ENCODE measurements around the gene GIT2. TPM values are rescaled to one million over a fixed set of nuclear protein-coding genes. Genes with fewer than 3 reads are reported as not detected.
"Not testable (repeated sequence)": the region's sequence is repeated elsewhere in the genome, so short reads cannot be mapped to it uniquely, and the experiment has no call there.

Gene GIT2
- total RNA-seq = 57.6 TPM

DNA sequence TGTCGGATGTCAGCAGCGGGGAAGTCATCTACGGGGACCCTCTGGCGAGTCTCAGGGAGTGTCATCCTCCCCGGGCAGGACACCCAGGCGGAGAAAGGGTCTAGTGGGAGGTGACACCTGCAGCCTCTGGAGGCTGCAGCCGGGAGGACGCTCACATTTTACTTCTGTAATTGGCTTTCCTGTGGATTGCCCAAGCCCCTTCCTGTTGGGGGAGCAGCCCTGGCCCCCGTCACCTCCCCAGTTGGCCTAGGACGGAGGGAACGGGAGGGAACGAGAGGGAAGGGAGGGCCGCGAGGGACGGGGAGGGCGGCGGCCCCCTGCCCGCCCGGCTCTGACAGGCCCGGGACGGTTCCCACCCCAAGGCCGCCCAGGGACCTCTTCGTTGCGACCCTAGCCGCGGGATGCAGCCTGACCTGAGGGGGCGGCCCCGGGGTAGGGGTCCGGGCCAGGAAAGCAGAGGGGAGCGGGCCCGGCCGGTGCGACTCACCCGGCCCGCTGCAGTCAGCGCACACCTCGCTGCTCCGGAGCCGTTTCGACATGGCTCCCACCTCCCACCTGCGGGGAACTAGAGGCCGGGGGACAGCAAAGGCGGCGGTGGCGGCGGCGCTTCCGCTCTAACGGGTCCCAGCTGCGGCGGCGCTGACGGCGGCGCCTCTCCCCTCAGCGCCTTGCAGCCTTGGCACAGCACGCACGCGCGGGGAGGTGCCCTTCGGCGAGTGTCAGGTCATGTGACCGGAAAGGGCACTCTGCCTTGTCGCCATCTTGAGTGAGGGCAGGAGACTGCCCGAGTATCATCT is at the start of gene GIT2:
Gene GIT2 (minus strand): TSS at position 683 of the 797 bp plus-strand sequence. CDS start 144 bp downstream, at position 539.
- peak; percentile 97 for DNase-seq

DNA sequence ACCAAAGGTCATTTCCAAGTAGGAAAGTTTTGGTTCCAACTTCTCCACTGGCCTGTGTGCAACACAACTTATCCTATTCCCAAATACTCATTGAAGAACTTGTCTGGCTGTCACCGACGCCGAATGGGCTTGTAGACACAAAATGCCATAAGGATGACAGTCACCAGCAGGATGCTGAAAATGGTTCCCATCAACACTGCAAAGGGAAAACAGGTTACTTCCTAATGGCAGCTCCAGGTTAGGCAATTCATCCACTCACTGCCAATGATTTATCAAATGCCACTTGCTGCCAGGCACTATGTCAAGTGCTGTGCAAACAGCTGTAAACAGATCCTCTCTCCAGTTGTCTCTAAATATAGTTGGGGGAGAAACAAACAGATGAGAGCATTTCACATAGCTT is 46.1 kb upstream of the GIT2 start:
- DNase-seq = peak; percentile 56

GRCh38 chr12:110039085-110039807 is 43.1 kb upstream of the GIT2 start:
- DNase-seq = peak; percentile 56

DNA sequence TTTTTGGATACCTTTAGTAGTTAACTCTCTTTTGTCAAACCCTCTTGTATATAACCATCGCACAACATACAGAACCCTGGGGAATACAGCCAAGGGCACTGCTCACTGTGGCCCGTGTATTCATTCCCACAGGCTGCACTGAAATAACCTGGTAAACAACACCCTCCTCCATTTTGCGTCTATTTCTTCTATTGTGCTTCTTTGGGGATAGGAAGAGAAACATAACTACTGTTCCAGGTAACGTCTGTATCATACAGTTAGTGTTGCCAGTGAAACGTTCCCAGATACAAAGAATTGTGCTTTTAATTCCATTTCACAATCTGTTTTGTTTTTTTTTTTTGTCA is 42.5 kb upstream of the GIT2 start:
- no peak for DNase-seq

GRCh38 chr12:110037315-110037714 is 41.1 kb upstream of the GIT2 start:
- no peak for DNase-seq

- no peak for DNase-seq
Measured at GRCh38 chr12:110035534-110036104, 39.5 kb upstream of the GIT2 start.

- DNase-seq = no peak
Measured at GRCh38 chr12:110033888-110034287, 37.7 kb upstream of the GIT2 start.

DNA sequence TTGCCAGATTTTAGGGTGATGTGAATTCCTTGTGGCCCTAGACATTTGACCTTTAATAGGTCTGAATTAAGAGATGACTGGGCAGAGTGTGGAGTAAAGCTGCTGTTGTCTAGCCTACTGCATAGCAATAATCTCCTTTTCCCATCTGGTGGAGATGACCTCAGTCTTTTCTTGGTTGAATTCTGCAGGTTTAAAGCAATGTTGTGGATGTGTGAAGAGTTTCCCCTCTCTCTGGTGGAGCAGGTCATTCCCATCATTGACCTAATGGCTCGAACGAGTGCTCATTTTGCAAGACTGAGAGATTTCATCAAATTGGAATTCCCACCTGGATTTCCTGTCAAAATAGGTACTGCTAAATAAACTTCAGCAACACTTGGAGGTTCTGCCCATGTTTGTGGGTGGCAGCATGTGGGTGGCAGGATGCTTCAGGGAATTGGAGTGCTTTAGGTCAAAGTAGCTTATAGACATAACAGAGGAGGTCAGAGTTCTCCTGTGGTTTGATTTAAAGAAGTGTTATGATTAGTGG is 33.2 kb upstream of the GIT2 start:
- no peak for DNase-seq

GRCh38 chr12:110028323-110028722 is 32.2 kb upstream of the GIT2 start:
- DNase-seq = no peak

DNA sequence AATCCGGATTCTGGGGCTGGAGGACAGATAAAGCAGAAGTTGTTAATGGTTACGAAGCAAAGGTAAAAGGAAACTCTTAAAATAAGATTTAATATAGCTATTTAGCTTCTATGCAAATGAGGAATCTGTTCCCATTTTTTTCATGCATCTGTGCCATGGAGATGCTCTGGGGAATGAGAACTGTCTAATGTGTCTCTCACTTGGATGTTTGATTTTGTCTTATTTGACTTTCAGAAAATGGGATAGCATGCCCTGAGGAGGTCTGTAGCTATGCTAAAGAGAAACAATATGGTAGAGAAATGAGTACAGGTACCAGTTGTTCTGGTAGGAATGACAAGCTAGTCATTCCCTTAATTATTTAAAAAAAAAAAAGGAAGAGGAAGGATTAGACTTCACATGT is 27.9 kb upstream of the GIT2 start:
- peak; percentile 15 for DNase-seq

- DNase-seq = peak; percentile 89
Measured at GRCh38 chr12:110023059-110023980, 27.2 kb upstream of the GIT2 start.

DNA sequence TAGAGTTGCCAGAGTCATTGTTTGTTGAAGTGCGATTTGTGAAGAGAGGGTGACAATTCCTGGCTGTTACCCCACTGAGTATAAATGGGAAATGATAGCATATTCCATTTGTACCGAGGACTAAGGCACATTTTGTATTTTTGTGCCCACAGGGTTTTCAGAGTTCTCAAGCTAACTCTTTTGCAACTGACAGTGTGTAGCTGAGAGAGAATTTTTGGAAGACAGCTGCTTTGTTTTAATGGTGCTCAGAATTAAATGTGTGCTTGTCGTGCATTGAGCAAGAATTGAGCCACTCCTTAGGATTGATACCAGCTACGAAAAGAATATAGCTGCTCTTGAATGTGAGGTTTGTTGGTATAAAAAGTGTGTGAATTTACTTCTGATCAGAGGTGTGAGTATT is 24.8 kb upstream of the GIT2 start:
- DNase-seq = no peak

DNA sequence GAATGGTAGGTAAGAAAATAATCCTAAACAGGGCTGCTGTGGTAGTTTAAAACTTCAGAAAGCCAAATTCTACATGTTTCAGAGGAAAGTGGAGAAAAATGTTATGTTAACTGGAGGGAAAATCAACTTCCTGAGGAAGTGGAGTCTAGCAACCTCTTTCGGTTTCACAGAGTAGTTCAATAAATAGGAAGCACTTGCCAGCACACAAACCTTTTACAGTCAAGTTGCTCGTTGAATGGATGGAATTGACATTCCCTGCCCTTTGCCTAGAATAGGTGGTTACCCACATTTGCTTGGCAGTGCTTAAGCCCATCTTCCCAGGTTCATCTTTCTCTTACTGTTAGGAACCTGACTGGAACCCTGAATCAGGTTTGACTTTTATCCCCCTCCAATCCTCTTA is 19.0 kb upstream of the GIT2 start:
- no peak for DNase-seq

DNA sequence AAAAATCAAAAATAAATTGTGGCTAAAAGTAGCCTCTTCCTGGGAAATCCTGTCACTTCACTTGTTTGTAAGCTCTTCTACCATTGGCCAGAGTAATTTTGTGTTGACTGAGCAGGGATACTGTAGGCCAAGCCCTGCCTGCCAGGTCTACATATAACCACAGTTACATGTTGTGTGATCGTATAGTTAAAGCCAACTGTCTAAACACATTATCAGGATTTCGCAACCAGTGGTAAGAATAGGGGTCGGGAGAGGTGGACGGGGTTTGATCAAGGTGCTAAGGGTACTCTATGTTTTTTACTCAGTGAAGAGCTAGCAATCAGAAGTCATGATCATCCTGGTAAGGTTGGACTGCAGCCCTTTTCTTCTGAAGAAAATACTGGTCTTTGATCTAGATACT is 16.5 kb upstream of the GIT2 start:
- no peak for DNase-seq

- no peak for DNase-seq
Measured at GRCh38 chr12:110012137-110012536, 16.0 kb upstream of the GIT2 start.

DNA sequence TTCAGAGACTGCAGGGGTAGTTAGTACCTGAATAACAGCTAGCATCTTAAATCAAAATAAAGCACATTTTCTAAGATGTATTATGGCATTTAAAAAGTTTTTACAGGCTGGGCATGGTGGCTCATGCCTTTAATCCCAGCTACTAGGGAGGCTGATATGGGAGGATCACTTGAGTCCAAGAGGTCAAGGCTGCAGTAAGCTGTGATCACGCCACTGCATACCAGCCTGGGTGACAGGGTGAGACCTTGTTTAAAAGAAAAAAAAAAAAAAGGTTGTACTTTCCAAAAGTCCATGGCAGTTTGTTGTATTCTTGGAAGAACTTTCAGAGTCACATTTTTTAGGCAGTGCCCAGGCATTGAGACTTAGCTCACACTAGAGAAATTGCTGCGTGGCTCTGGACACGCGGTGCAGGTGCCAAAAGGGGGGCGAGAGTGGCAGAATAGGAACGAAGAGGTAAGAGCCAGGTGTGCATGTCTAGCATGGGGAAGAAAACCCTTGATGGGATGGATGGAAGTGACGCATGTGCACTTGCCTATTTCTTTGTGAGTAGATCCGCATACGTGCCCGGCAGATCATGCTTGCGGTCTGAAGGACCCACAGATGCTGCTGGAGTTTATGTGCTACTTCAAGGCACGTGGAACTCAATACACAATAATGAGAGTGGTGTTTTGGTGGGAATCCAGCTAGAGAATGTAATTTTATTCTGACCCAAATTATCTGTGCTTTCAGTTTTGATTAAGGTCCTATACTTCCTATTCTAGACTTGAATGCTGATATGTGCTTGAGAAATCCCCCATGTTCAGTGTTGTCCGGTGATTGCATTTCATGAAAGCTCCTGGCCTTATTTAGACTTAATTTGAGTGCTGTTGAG is 14.9 kb upstream of the GIT2 start:
- DNase-seq = no peak

DNA sequence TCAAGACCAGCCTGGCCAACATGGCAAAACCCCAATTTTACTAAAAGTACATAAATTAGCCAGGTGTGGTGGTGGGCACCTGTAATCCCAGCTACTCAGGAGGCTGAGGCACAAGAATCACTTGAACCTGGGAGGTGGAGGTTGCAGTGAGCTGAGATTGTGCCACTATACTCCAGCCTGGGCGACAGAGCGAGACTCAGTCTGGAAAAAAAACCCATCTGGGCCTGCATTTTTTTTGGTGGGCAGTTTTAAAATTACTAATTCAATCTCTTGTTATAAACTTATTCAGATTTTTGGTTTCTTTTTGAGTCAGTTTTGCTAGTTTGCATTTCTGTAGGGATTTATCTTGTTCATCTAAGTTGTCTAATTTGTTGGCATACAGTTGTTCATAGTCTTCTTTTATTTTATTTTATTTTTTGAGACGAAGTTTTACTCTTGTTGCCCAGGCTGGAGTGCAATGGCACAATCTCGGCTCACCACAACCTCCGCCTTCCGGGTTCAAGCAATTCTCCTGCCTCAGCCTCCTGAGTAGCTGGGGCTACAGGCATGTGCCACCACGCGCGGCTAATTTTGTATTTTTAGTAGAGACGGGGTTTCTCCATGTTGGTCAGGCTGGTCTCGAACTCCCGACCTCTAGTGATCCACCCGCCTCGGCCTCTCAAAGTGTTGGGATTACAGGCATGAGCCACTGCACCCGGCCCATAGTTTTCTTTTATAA is 12.7 kb upstream of the GIT2 start:
- DNase-seq = not testable (repeated sequence)

DNA sequence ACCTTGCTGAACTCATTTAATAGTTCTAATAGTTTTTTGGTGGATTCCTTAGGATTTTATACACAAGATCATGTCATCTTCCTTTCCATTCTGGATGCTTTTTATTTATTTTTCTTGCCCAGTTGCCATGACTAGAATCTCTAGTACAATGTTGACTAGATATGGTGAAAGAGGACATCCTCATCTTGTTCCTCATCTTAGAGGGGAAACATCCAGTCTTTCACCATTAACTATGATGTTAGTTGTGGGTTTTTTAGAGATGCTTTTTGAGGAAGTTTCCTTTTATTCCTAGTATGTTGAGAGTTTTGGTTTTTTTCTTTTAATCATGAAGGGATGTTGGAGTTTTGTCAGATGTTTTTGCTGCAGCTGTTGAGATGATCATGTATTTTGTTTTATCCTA is 11.7 kb upstream of the GIT2 start:
- no peak for DNase-seq

- no peak for DNase-seq
Measured at GRCh38 chr12:110006115-110006514, 9.9 kb upstream of the GIT2 start.

DNA sequence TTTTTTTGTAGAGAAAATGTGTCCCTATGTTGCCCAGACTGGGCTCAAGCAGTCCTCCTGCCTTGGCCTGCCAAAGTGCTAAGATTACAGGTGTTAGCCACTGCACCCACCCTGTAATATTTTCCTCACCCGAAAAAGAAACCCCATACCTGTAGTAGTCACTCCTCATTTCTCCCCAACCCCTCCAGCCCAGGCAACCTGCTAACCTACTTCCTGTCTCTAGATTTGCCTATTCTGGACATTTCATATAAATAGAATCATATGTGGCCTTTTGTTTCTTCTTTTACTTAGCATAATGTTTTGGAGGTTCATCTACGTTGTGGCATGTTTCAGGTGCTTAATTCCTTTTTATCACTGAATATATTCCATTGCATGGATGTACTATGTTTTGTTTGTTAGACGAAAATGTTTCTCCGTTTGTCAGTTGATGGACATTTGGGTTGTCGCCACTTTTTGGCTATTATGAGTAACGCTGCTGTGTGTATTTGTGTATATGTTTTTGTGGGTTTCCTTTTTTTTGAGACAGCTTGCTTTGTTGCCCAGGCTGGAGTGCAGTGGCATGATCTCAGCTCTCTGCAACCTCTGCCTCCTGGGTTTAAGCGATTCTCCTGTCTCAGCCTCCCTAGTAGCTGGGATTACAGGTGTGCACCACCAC is 9.3 kb upstream of the GIT2 start:
- no peak for DNase-seq
